A549 treated with AZD2906 at 1 μM for 4 hours (cell line): ENCODE results near the gene CSF2. TPM values are rescaled to one million over a fixed set of nuclear protein-coding genes. Genes with fewer than 3 reads are reported as not detected.

Source experiments
- total RNA-seq: library from RNA; stranded (reverse); fragments of 200-300 nt; extraction: Qiagen RNA extraction; gene quantifications from 5 replicates; pipeline ENCODE4 v1.2.3, GENCODE V29; 2022

Gene CSF2
- total RNA-seq: 0.16 to 0.30 TPM (median 0.23 TPM) in 3 of 5 replicates, not detected in the others

DNA sequence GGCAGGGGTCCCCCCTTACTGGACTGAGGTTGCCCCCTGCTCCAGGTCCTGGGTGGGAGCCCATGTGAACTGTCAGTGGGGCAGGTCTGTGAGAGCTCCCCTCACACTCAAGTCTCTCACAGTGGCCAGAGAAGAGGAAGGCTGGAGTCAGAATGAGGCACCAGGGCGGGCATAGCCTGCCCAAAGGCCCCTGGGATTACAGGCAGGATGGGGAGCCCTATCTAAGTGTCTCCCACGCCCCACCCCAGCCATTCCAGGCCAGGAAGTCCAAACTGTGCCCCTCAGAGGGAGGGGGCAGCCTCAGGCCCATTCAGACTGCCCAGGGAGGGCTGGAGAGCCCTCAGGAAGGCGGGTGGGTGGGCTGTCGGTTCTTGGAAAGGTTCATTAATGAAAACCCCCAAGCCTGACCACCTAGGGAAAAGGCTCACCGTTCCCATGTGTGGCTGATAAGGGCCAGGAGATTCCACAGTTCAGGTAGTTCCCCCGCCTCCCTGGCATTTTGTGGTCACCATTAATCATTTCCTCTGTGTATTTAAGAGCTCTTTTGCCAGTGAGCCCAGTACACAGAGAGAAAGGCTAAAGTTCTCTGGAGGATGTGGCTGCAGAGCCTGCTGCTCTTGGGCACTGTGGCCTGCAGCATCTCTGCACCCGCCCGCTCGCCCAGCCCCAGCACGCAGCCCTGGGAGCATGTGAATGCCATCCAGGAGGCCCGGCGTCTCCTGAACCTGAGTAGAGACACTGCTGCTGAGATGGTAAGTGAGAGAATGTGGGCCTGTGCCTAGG, at the start of gene CSF2:
CSF2 (plus strand) TSS at position 559 of the 783 bp plus-strand sequence; CDS start at position 594, 35 bp downstream.

DNA sequence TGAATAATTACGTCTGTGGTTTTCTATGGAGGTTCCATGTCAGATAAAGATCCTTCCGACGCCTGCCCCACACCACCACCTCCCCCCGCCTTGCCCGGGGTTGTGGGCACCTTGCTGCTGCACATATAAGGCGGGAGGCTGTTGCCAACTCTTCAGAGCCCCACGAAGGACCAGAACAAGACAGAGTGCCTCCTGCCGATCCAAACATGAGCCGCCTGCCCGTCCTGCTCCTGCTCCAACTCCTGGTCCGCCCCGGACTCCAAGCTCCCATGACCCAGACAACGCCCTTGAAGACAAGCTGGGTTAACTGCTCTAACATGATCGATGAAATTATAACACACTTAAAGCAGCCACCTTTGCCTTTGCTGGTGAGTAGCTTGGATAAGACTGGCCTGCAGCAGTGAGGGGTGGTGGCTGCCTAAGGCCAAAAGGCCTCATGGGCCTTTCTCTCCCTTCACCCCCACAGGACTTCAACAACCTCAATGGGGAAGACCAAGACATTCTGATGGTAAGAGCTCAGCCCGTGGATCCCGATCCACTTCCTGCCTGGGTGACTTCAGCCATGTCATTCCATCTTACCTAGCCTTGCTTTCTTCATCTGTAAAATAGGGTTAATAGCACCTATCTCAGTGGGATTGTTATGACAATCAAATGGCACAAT, 13.0 kb upstream of the CSF2 start, which contains the start of gene IL3:
IL3 (plus strand) TSS at position 155 of the 661 bp plus-strand sequence; CDS start at position 207, 52 bp downstream.

Other genes starting within 250 kb of the CSF2 start
- gene MEIKIN, start 128.1 kb upstream of the CSF2 start, total RNA-seq: not detected in 5 replicates
- 0.06 to 0.28 TPM (median 0.08 TPM) in 5 replicates for gene ACSL6, start 62.1 kb upstream of the CSF2 start, total RNA-seq
- gene IL3, start 13.1 kb upstream of the CSF2 start, total RNA-seq: not detected in 5 replicates
- gene P4HA2, start 154.1 kb downstream of the CSF2 start, total RNA-seq: 43.1 to 54.0 TPM (median 51.7 TPM) in 5 replicates
- gene PDLIM4, start 183.9 kb downstream of the CSF2 start, total RNA-seq: 0.51 to 1.0 TPM (median 0.78 TPM) in 5 replicates
- 4.8 to 6.3 TPM (median 5.5 TPM) in 5 replicates for gene SLC22A4, start 220.6 kb downstream of the CSF2 start, total RNA-seq